Stimulated activated effector memory CD8-positive, alpha-beta T cell treated with anti-CD3 and anti-CD28 coated beads, Interleukin-12 subunit alpha, Interleukin-12 subunit beta, amount 100 ng/mL, for 72 hours (primary cell): Measurements from ENCODE around the gene PLVAP.

Source experiments
- ATAC-seq: fragments of 150-1000 bp; cut with Tn5 transposase; 2 replicates; pipeline ENCODE4 v1.10.0; 2021
- DNase-seq, 2 donors: peaks; one replicate each; pipeline ENCODE4 v3.0.0; 2021 to 2022; ENCODE audit warnings: low spot score in 2 of 2
- H3K27ac Mint-ChIP-seq: one replicate; pipeline ENCODE4 v1.8.0; 2022; ENCODE audit warnings: mild to moderate bottlenecking, mixed read lengths
- H3K36me3 Mint-ChIP-seq: one replicate; pipeline ENCODE4 v1.8.0; 2022; ENCODE audit warnings: mild to moderate bottlenecking, mixed read lengths
- H3K4me1 Mint-ChIP-seq: one replicate; pipeline ENCODE4 v1.8.0; 2022; ENCODE audit warnings: mixed read lengths
- H3K4me3 Mint-ChIP-seq: one replicate; pipeline ENCODE4 v1.8.0; 2022; ENCODE audit warnings: mild to moderate bottlenecking, mixed read lengths
- H3K9me3 Mint-ChIP-seq: one replicate; pipeline ENCODE4 v1.8.0; 2022; ENCODE audit warnings: mixed read lengths

The PLVAP gene

DNA sequence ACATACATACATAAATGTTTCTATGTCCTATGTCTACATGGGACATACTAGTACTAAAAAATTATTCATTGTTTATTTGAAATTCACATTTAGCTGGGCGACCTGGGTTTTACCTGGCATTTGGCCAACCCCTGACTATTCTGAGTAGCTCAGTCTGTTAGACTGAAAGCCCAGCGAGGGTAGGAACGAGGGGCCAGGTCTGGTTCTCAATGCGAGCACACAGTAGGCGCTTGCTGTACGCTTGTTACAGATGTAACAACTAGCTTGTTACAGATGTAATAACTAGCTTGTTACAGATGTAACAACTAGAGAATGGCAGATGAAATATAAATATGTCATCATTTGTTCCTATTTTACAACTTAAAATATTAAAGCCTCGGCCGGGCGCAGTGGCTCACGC, 41.6 kb downstream of the PLVAP start:
- Mint-ChIP-seq H3K4me3 (peak overlapping the region; percentile 98), H3K4me1 (peaks cover 48% of the 10 kb centered on the region), H3K9me3 (no peaks in the 10 kb centered on the region), H3K27ac (no peak overlapping the region), H3K36me3 (peaks cover 25% of the 10 kb centered on the region)
- DNase-seq (no peak), ATAC-seq (no peak)

DNA sequence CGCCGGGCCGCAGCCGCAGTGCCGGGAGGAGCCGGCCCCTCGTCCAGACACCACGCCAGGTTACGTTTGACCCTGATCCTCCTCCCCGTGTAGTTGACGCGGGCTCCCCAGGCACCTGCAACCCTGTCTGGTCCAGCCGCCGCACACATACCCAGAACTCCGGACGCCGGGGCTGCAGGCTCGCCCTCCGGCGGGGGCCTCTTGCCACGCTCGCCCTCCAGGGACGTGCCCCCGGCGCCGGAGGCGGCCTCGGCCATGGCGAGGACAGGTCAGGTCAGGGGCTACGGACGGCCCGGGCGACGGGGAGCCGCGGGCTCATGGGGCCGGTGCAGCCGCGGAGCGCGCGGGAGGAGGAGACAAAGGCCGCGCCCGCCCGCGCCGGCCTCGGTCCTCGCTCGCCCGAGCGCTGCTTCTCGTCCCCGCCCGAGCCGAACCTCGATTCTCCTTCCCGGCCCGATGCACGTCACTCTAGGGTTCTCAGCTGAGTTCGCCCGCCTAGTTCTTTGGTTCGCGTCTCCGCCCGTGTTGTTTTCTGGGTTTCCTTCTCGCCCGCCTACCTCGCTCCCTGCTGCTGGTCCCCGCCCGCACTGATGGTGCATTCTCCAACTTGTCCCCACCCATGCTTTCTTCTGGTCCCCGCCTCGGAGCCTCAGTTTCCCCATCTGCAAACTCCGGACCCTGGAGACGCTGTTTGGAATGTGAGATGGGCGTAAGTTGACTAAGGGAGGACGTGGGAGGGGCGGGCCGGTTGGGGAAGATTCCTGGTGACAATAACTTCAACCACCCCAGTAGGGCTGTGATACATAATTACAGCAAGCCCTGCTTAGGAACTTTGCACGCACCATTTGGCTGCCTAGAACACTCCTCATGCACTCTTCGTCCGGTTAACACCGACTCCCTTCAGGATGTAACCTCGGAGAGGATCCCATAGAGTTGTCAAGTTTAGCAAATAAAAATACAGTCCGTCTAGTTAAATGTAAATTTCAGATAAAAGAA, 42.4 kb downstream of the PLVAP start, which contains the start of gene ANO8:
TSS of gene ANO8 (minus strand) at position 442 of the 996 bp plus-strand sequence. CDS start at position 257, 185 bp downstream.
- peaks cover 18% of the 10 kb centered on the region for H3K36me3 Mint-ChIP-seq
- ATAC-seq (peak; percentile 66), DNase-seq (peak; percentile 82 to 98)
- peaks cover 52% of the 10 kb centered on the region for H3K4me1 Mint-ChIP-seq
- H3K9me3 Mint-ChIP-seq = no peaks in the 10 kb centered on the region
- H3K4me3 Mint-ChIP-seq = peak within 1 kb of the TSS; percentile 98
- no peak within 1 kb of the TSS for H3K27ac Mint-ChIP-seq

DNA sequence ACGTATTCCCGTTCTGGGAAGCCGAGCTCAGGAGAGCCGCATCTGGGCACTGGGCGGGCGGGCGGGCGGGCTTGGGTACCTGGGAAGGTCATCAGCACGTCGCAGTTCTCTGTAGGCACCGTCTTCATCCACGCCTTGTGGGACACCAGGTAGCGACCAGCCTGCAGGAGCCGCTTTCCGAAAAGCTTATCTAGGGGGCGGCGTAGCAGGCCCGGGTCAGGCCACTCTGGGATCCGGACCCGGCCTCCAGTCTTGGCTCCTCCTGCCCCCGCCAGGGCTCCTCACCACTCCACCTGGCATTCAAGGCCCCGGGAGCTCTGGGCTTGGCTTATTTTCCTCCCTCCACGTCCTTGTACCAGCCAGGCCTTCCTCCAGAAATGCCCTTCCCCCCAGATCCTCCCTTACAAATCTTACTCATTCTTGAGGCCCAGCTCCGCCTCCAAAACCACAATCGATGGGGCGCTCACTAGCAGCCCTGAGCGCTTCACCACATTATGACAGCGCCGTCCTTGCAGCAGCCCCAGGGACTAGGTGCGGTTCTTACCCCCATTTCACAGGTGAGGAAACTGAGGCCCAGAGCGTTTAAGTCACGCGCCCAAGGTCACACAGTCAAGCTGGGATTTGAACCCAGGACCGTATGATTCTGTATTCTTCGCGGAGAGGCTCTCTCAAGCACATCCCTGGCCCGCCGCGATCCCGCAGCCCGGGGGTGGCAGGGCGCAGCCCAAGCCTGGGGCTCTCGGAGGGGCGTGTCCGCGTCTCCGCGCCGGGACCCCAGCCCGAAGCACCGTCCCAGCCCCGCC, 43.3 kb downstream of the PLVAP start:
- Mint-ChIP-seq H3K4me3 (peak overlapping the region; percentile 98), H3K9me3 (no peaks in the 10 kb centered on the region), H3K27ac (no peak overlapping the region), H3K36me3 (peaks cover 11% of the 10 kb centered on the region), H3K4me1 (peaks cover 50% of the 10 kb centered on the region)
- DNase-seq (peak in 1 of 2 donors; percentile 81), ATAC-seq (peak; percentile 64)

DNA sequence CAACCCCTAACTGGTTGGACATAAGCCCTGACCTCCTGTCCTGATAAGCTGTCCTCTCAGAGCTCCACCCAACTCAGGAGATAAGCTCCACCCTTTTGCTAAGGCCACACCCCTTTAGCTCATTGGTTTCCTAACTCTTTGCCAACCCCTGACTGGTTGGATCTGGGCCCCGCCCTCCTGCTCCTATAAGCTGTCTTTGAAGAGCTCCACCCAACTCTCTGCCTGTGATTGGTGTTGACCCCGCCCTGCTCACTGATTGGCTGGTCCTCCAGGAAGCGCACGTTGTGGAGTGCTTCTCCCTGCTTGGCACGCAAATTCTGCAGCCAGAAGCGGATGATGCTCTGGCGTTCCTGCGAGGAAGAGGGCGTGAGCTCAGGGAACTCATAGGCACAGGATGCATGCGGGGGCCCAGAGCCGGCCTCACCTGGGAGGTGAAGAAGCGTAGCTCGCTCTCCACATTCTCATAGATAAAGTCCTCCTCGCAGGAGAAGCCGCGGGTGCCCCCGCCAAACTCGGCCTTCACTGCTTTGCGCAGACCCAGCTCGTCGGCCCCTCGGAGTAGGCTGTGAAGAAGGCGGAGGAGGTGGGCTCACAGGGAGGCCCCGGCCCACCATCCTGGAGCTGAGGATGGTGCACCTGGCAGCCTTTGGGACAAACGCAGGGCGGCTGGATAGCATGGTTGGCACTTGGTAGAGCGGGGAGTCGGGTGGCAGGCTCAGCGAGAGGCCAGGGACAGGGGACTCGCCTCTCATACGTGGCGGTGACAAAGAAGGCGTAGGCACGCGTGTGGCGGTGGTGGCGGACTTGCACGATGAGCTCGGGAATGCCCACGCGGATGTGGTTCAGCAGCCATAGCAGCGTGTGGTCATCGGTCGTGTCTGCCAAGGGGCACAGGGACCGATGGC, 44.2 kb downstream of the PLVAP start:
- peak overlapping the region; percentile 98 for H3K4me3 Mint-ChIP-seq
- H3K9me3 Mint-ChIP-seq = no peaks in the 10 kb centered on the region
- ATAC-seq = no peak
- peaks cover 43% of the 10 kb centered on the region for H3K4me1 Mint-ChIP-seq
- H3K36me3 Mint-ChIP-seq = peaks cover 7% of the 10 kb centered on the region
- DNase-seq = no peak
- no peak overlapping the region for H3K27ac Mint-ChIP-seq

DNA sequence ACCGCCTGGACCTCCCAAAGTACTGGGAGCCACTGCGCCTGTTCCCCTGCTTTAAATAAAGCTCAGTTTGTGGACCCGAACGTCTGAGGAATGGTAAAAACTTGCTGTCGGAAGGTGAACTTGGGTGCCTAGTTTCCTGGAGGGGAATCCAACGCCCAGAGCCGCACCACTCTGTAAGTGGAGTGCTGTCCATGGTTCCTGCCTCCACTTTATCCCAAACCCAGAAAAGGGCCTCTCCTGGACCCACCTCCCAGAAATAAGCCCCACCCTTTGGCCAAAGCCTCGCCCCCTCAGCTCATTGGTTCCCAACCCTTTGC, 44.8 kb downstream of the PLVAP start:
- no peaks in the 10 kb centered on the region for H3K9me3 Mint-ChIP-seq
- H3K4me3 Mint-ChIP-seq = no peak overlapping the region
- peaks cover 42% of the 10 kb centered on the region for H3K4me1 Mint-ChIP-seq
- peaks cover 5% of the 10 kb centered on the region for H3K36me3 Mint-ChIP-seq
- ATAC-seq = no peak
- no peak for DNase-seq
- H3K27ac Mint-ChIP-seq = no peak overlapping the region

DNA sequence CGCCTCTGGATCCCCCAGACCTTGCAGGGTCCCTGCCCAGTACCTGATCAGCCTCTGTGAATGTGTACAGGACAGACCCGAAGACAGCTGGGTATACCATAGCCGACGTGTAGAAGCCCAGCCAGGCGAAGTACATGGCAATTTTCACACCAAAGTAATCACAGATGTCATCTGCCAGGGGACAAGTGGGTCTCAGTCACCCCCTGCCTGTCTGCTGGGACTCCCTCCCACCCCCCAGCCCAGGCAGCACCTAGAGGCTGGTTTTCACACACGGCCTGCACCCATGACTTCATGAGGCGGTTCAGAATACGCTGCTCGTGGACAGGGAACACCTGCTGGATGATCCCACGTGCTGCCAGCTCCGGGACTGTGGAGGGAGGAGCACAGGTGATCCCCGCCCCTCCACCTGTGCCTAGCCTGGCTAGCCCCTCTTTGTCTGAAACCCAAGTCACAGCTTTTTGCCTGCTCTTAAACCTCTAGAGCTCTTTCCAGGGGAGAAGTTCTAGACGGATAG, 46.0 kb downstream of the PLVAP start:
- H3K4me3 Mint-ChIP-seq = no peak overlapping the region
- peak overlapping the region; percentile 20 for H3K27ac Mint-ChIP-seq
- H3K36me3 Mint-ChIP-seq = no peaks in the 10 kb centered on the region
- ATAC-seq = no peak
- no peaks in the 10 kb centered on the region for H3K9me3 Mint-ChIP-seq
- peaks cover 29% of the 10 kb centered on the region for H3K4me1 Mint-ChIP-seq
- no peak for DNase-seq

DNA sequence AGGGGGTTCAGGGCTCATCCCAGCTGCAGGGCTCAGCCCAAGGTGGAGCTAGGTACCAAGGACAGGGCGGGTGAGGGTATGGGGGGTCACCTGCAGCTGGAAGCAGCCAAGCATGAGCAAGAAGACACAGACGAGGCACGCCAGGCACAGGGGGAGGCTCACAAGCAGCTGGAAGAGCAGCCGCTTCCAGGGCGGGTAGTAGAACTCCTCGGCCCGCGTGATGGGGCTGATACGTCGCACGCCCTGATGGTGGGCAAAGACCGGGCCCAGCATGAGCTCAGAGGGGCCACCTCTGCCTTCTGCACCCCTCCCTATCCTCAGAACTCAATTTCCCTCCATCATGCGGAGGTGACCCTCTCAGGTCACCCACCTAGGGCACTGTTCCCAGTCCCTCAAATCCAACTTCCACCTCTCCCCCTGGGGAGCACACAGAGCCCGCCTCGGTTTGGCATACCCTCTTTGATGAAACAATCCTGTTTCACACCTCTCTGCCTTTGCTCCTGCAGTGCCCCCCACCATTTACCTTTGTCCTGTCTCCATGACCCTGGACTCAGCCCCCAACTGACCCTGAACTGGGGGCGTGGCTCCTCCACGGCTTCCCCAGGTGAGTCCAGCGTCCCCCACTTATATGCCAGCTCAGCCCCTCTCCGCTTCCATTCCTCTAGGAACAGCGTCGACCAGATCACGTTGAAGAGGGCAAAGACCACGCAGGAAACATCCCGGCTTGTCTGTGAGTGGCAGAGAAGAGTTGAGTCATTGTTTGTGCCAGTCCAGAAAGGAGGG, 46.7 kb downstream of the PLVAP start:
- H3K4me1 Mint-ChIP-seq = peaks cover 29% of the 10 kb centered on the region

DNA sequence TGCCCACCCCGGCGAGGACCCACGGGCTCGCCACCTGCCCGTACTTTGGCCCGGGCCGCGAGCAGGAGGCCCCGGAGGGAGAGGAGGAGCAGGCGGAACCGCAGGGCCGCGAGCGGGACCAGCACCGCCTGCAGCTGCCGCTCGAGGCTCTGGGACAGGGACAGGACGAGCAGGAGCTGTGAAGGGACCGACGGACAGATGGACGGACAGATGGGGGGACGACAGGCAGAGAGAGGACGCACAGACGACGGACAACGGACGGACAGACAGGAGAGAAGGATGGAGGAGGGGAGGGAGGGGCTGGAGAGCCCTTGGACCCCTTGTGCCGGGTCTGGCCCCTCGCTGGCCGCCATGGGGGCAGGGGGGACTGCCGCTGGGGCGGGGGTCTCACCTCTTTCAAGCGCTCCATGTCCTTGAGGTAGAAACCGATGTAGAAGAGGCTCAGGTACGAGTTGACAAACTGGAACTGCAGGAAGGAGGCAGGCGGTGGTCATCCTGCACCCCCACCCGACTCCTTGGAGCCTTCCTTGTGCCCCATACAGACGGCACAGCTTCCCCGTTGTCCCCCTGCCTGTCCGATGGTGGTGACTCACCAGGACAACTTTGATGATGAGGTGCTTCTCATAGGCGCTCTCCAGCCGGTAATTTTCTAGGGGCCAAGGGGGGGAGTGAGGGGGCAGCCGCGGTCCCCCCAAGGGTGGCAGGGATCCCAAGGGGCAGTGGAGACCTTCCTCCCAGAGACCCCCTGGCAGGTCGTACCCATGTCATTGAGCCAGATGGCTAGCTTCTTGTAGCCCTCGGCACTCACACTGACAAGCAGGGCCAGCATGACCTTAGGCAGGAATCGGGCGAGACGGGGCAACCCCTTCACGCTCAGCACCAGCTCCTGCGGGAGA, 47.5 kb downstream of the PLVAP start:
- no peaks in the 10 kb centered on the region for H3K9me3 Mint-ChIP-seq
- no peak overlapping the region for H3K27ac Mint-ChIP-seq

More for the DNA sequence above, 46.7 kb downstream of the PLVAP start:
- Mint-ChIP-seq H3K27ac (peak overlapping the region; percentile 20), H3K36me3 (no peaks in the 10 kb centered on the region), H3K4me3 (peak overlapping the region; percentile 62), H3K9me3 (no peaks in the 10 kb centered on the region)
- no peak for DNase-seq
- ATAC-seq = no peak

DNA sequence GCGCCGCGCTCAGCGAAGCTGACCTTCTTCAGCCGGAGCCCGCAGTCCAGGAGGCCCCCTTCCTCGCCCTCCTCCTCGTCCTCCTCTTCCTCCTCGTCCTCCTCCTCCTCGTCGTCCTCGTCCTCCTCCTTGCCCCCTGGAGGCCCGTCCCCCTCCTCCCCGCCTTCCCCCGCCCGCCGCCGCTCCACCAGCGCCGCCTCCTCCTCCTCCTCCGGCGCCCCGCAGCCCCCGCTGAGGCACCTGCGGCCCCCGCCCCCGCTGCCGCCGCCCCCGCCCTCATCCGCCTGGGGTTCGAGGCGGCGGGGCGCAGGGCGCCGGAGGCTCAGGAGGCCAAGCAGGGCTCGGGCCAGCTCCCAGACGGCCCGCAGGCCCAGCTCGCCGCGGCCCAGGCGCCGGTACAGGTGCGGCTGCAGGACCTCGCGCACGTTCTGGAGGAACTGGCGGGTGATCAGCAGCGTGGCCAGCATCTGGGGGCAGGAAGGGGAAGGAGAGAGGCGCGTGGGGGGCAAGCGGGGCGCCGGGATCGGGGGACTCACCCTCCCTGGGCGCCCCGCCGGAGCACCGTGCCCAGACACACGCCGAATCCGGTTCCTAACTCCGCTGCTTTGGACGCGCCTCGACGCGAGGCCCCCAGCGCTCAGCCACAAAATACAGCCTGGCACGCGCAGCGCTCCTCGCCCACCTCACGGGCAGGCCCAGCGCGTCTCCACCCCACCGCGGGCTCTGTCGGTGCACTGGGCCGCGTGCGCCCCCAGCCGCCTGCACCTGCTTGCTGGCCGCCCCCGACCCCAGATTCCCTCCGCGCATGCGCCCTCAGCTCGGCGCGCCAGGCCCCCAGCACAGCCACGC, 48.4 kb downstream of the PLVAP start:
- no peak for DNase-seq
- H3K27ac Mint-ChIP-seq = peak overlapping the region; percentile 37
- no peaks in the 10 kb centered on the region for H3K36me3 Mint-ChIP-seq

More for the DNA sequence above, 47.5 kb downstream of the PLVAP start:
- H3K36me3 Mint-ChIP-seq = no peaks in the 10 kb centered on the region
- ATAC-seq (no peak), DNase-seq (no peak)
- H3K4me1 Mint-ChIP-seq = peaks cover 22% of the 10 kb centered on the region
- peak overlapping the region; percentile 62 for H3K4me3 Mint-ChIP-seq

DNA sequence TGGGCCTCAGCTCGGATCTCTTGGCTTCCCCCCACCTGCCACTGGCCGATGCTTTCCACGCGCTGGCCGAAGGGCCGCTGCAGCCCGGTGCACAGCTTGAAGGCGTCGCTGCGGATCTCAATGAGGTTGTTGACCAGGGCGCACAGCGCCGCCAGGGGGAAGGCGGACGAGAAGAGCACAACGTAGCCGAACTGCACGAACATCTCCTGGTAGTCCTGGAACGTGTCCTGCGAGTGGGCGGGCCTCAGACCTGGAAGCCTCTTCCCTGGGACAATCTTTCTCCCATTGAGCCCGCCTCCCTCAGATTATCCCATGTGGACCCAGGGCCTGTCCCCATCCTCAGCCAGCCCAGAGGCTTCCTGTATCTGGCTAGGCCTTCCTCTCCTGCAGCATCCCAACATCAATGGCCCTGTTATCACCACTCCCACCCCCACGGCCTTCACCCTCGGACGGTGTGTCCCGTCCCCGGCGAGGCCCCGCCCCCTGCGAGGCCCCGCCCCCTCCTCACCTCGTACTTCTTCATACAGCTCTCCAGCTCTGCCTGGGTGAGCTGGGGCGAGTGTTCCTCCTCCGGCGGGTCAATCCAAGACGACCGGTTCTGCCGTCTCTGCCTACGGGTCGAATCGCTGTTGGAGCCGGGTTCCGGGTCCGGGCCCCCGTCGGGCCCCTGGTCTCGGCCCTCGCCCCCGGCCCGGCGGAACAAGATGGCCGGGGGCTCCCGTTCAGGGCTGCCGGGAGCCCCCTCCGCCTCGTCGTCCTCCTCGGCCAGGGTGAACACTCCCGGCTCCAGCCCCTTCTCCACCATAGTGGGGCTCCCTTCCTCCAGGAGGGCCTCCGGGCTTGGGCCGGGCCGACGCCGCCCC, 49.3 kb downstream of the PLVAP start:
- Mint-ChIP-seq H3K27ac (peak overlapping the region; percentile 37), H3K36me3 (peaks cover 4% of the 10 kb centered on the region), H3K4me3 (peak overlapping the region; percentile 62), H3K4me1 (peaks cover 9% of the 10 kb centered on the region), H3K9me3 (no peaks in the 10 kb centered on the region)
- ATAC-seq = peak; percentile 76
- peak; percentile 34 to 72 for DNase-seq

More for the DNA sequence above, 48.4 kb downstream of the PLVAP start:
- Mint-ChIP-seq H3K9me3 (no peaks in the 10 kb centered on the region), H3K4me3 (peak overlapping the region; percentile 62), H3K4me1 (peaks cover 17% of the 10 kb centered on the region)
- peak; percentile 38 for ATAC-seq

DNA sequence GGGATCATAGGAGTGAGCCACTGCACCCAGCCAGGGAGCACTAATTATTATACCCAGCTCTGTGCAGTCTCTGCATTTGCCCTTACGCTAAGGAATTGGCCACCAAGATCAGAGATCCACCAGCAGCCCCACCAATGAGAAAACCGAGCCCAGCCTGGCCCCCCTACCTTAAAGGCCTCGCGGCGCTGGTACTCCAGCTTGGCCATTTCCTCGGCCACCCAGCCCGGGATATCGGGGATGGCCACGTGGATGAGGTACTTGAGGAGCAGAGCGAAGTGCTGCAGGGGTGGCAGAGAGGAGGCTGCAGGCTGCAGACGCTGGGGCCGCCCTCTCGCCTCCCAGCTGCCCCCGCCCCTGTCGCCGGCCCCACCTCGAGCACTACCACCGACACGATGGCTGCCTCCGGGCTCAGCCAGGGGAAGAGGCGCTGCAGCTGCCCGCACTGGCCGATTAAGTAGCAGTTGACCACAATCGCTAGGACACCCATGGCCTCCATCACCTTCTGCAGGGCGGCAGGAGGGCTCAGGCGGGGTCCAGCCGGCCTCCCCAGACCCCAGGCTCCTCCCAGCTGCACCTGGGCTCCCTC, 50.0 kb downstream of the PLVAP start:
- Mint-ChIP-seq H3K4me1 (peaks cover 10% of the 10 kb centered on the region), H3K9me3 (no peaks in the 10 kb centered on the region), H3K4me3 (no peak overlapping the region), H3K27ac (no peak overlapping the region), H3K36me3 (peaks cover 11% of the 10 kb centered on the region)
- no peak for DNase-seq
- no peak for ATAC-seq
